GM18498 (cell line): Measurements from ENCODE around the gene RHBDL3.
"Not testable (repeated sequence)": the region's sequence is repeated elsewhere in the genome, so short reads cannot be mapped to it uniquely, and the experiment has no call there.

ENCODE experiments used
- ATAC-seq: cut with Tn5 transposase; IDR thresholded peaks from one replicate; pipeline ENCODE4 v1.9.1; 2021; ENCODE audit warnings: mild to moderate bottlenecking, moderate library complexity; ENCODE audit not compliant: unreplicated experiment

Gene RHBDL3

GRCh38 chr17:32265192-32265923 is at the start of gene RHBDL3:
RHBDL3 (plus strand) TSS chr17:32265832; CDS start chr17:32266190, 358 bp downstream.
- no peak for ATAC-seq

GRCh38 chr17:32222621-32223020 is 43.0 kb upstream of the RHBDL3 start:
- no peak for ATAC-seq

- ATAC-seq, result no peak
Observed at GRCh38 chr17:32223703-32224102, 41.9 kb upstream of the RHBDL3 start.

- no peak for ATAC-seq
Observed at GRCh38 chr17:32226886-32227285, 38.7 kb upstream of the RHBDL3 start.

GRCh38 chr17:32227910-32228309 is 37.7 kb upstream of the RHBDL3 start:
- no peak for ATAC-seq

- no peak for ATAC-seq
Observed at GRCh38 chr17:32235588-32235987, 30.0 kb upstream of the RHBDL3 start.

GRCh38 chr17:32239456-32239855 is 26.2 kb upstream of the RHBDL3 start:
- no peak for ATAC-seq

- ATAC-seq, result no peak
Observed at GRCh38 chr17:32240750-32241149, 24.9 kb upstream of the RHBDL3 start.

- ATAC-seq, result no peak
Observed at GRCh38 chr17:32241640-32242039, 24.0 kb upstream of the RHBDL3 start.

- ATAC-seq, result no peak
Observed at GRCh38 chr17:32249475-32249874, 16.2 kb upstream of the RHBDL3 start.

GRCh38 chr17:32253117-32253611 is 12.5 kb upstream of the RHBDL3 start:
- ATAC-seq, result no peak

GRCh38 chr17:32256012-32256700 is 9.5 kb upstream of the RHBDL3 start:
- ATAC-seq, result no peak

- no peak for ATAC-seq
Observed at GRCh38 chr17:32256701-32257019, 9.0 kb upstream of the RHBDL3 start.

- no peak for ATAC-seq
Observed at GRCh38 chr17:32258383-32259140, 7.1 kb upstream of the RHBDL3 start.

- ATAC-seq, result no peak
Observed at GRCh38 chr17:32259586-32259985, 6.0 kb upstream of the RHBDL3 start.

- no peak for ATAC-seq
Observed at GRCh38 chr17:32261417-32261736, 4.3 kb upstream of the RHBDL3 start.

GRCh38 chr17:32261936-32262510 is 3.6 kb upstream of the RHBDL3 start:
- no peak for ATAC-seq

- ATAC-seq, result not testable (repeated sequence)
Observed at GRCh38 chr17:32263515-32263914, 2.1 kb upstream of the RHBDL3 start.

GRCh38 chr17:32264140-32264799 is 1.4 kb upstream of the RHBDL3 start:
- no peak for ATAC-seq

GRCh38 chr17:32264823-32265191 is 825 bp upstream of the RHBDL3 start:
- no peak for ATAC-seq

- ATAC-seq, result no peak
Observed at GRCh38 chr17:32266051-32266388, 388 bp downstream of the RHBDL3 start.
